GM19324 (cell line): ENCODE results near the gene CRYL1.
A peak's percentile ranks its signal among the peaks of the same experiment; 100 is the strongest.

Source experiments
- ATAC-seq: cut with Tn5 transposase; IDR thresholded peaks from one replicate; pipeline ENCODE4 v1.9.1; 2021; ENCODE audit warnings: mild to moderate bottlenecking, moderate library complexity; ENCODE audit not compliant: unreplicated experiment, low FRiP score

The CRYL1 gene

DNA sequence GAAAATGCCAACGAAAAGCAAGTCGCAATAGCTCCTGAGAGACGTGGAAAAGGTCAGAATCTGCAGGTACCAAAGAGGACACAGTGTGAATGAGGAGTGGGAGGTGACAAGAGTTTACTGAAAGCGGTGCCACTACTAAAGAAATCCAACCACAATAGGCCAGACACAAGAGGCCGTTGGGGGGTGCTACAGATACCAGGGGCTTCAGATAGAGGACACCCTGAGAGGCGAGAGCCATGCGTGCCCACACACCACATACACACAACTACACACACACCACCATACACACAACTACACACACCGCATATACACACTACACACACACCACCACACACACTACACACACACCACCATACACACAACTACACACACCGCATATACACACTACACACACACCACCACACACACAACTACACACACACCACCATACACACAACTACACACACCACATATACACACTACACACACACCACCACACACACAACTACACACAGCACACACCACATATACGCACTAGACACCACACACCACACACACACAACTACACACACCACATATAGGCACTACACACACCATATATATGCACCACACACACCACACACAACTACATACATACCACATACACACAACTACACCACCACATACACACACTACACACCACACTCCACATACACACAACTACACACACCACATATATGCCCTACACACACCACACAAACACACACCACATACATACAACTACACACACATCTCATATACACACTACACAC is 28.5 kb downstream of the CRYL1 start:
- ATAC-seq, result no peak

DNA sequence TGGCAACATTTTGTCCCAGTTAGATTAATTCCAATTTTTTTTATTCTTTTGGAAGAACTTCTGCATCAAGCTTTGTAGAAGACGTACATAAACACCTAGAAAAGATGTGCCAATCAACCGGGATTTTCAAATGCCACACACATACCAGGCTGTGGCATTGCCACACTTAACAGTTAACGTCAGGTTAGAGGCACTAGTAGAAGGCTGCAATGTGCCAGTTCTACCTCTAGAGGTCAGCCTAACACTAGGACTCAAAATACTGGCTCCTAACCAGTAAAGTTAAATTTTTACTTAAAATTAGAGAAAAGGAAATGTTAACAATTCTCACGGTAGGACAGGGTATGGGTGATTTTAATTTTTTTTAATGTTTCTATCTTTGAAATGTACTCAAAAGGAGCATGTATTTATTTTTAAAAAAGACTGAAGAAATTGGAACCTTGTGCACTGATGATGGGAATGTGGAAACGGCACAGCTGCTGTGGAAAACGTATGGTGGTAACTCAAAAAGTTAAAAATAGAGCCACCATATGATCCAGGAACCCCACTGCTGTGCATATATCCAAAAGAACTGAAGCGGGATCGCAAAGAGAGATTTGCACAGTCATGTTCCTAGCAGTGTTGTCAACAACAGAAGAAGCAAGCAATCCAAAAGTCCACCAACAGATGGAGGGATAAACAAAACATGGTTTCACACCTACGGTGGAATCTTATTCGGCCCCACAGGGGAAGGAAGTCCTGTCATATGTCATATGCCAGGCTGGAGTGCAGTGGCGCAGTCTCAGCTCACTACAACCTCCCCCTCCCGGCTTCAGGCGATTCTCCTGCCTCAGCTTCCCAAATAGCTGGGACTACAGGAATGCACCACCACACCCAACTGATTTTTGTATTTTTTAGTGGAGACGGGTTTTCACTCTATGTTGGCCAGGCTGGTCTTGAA is 30.3 kb downstream of the CRYL1 start:
- ATAC-seq, result no peak

DNA sequence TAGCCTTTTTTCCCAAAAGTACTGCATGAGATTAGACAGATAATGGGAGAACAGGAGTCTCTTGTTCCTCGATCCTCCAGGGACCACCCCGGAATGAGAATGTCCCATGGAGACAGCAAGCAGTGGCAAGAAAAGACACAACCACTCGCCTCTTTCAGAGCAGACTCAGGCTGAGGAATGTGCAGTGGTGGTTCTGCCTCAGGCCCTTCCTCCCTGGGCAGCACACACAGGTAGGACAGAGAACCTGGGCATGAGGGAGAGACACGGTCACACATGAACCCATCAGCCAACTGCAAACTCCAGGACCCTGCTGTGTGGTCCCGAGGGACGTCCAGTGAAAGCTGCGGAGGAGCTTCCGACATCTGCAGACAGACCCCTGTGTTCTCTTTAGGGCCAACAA is 31.0 kb downstream of the CRYL1 start:
- ATAC-seq, result no peak

DNA sequence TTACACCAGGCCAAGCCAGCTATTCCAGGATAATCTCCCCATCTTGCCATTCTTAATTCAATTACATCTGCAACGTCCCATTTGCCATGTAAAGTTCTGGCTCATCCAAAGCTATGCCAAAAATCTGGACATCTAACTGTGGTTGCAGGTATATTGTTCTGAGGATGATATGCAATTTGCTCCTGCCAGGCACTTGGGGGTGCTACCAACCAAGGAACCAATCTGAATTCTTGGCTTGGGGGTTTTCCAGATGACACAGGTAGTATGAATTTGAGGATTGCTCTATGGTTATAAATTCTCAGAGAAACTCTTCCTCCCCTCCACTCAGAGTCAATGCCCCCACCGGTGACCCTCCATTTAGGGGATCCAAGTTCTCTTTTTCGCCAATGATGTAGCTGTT is 33.0 kb downstream of the CRYL1 start:
- ATAC-seq, result no peak

DNA sequence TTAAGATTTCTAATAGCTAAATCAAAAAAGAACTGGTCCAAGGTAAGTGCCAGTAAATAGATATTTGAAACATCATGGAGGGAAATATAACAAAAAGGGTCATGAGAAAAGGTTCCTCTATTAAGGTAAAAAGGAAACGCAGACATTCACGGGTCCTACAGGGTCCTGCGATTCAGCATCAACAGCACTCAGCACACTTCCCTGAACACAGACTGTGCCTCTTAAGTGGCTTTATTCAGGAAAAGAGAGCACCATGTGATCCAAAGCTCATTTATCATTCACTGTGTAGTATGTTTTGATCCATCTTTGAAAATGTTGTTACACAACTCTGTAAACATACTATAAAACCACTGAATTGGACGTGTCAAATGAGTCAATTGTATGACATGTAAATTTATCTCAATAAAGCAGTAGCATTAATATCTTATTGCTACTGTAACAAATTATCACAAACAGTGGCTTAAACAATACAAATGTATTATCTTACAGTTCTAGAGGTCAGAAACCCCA is 33.7 kb downstream of the CRYL1 start:
- no peak for ATAC-seq

DNA sequence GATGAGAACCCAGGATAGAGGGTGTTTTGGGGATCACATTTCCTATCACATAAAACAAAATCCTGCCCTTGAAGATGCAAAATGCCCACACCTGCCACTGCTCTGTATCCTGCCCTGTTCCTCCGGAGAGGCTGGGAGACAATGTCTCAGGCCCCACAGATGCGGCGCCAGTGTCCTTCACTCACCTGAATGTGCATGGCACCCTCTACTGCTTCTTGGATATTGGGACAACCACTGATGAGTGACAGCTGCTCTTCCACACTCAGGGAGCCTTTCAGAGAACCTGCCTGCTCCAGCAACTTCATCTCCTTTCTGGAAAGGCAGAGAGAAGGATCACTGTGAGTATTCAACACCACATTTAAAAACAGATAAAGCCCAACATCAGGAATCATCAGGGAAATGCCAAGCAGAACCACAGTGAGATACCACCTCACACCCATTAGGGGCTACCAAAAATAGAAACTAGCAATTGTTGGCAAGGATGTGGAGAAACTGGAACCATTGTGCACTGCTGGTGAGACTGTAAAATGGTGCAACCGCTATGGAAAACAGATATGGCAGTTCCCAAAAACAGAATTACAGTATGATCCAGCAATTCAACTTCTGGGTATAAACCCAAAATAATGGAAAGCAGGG is 36.4 kb downstream of the CRYL1 start:
- ATAC-seq, result no peak

DNA sequence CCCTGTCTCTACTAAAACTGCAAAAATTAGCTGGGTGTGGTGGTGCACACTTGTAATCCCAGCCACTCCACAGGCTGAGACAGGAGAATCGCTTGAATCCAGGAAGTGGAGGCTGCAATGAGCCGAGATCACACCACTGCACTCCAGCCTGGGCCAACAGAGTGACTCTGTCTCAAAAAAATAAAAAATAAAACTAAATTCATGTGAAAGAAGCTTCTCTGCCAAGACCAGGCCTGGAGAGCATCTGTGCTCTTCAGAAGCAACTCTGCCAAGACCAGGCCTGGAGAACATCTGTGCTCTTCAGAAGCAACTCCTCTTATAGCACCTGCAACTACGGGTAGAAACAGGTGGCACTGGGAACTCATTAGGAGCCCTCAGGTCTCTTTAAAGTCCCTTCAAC is 37.7 kb downstream of the CRYL1 start:
- ATAC-seq, result no peak

DNA sequence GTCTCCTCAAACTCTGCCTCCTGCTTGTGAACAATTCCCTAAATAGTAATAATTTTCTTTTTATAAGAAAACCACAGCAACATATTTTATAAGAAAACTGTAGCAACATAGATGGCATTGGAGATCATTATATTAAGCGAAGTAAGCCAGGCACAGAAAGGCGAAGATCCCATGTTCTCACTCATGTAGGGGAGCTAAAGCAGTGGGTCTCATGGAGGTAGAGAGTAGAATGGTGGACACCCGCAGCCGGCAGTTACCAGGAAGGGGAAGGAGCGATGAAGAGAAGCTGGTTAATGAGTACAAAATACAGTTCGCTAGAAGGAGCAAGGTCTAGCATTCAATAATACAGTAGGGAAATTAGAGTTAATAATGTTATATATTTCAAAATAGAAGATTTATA is 42.9 kb downstream of the CRYL1 start:
- no peak for ATAC-seq

DNA sequence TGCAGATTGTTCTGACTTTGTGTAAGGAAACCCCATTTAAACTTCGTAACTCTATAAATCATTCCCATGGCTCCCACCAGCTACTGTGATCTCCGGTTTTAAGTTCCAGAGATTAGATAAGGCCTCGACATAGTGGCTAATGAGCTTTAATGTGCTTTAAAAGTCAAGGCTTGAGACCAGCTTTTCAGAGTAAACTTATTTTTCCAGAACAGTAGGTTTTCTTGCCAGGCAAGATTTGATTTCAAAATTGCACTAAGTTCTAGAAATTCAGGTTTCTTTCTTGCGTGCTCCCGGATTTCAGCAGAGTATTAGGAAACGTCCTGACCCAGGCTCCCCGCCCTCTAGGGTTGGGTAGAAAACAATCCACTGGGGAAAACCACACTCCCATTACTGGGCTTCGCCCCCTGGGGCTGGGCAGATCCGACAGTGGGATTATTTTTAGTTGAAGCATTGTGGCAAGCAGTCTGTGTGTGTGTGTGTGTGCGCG is 43.3 kb downstream of the CRYL1 start:
- ATAC-seq, result no peak

DNA sequence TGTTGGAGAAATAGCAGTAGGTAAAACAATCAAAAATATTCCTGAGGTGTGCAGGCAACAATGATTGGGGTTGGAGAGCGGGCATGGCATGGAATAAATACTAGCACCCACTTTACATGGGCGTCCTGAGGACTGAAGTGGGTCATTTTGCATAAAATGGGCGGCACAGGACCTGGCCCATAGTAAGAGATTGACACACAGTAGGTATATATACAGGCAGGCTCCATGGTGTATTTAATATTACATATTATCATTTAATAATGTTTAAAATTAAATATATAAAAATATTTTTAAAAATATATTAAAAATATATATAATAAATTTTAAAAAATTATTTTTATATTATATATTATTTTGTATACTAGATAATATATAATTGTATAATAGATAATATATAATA is 48.3 kb downstream of the CRYL1 start:
- no peak for ATAC-seq

DNA sequence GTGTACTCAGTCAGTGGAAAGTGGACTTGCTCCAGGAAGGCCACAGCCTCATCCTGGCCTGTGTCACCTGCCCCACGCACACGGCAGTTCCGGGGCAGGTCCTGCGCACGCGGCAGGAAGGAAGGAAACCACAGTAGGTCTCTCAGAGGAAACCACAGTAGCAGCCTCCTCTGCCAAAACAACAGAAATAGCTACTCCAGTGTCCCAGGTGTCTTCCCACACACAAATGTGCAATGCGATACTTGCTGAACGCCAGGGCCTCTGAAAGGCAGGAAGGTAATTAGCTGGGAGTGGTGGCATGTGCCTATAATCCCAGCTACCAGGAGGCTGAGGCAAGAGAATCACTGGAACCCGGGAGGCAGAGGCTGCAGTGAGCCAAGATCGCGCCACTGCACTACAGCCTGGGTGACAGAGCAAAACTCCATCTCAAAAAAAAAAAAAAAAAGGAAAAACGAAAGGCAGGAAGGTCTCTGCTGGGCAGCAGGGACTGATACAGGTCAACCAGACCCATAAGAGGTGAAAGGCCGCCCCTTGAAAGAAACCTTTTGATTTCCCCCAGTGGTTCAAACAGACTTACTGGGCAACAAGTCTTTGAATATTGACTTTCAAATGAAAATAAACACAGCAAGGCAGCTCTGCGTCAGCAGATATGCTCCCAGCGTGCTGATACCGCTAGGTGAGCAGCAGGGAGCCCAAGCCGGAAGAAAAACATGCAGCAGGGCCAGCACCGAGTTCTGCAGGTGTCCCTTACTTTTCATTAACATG is 49.5 kb downstream of the CRYL1 start:
- ATAC-seq, result peak; percentile 90

DNA sequence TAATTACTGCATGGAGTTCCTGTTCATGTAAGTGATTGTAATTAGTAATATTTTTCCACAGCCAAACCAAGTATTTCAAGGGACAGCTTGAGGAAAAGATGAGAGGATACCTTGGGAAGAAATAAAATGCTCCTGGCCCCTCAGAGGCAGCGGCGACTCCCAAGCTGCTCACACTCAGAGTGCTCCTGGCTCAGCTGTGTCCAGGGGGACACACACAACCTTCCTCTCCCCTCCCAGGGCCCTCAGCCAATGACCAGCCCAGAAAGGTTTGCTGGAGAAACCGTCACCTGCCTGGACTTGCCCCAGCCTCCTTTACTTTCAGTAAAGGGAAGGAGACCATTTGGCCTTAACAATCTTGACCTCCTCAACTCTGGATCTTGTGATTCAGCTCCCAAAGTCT is 51.1 kb downstream of the CRYL1 start:
- ATAC-seq, result no peak

DNA sequence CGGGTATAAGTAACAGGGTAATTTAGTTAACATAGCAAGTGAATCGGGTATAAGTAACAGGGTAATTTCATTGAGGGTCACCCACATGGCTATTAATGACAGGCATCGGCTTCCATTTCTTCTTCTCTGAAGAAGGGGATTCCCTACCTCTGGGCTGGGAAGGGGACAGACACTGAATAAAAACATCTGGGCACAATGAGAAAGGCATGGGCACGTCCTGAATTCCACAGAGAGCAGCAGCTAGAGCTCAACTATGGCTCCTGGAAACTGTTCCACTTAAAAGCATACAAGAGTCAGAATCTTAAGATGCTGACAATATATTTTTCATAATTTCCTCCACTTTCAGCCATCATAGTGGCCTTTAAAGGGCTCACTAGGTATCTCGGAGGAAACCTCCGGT is 51.8 kb downstream of the CRYL1 start:
- no peak for ATAC-seq

DNA sequence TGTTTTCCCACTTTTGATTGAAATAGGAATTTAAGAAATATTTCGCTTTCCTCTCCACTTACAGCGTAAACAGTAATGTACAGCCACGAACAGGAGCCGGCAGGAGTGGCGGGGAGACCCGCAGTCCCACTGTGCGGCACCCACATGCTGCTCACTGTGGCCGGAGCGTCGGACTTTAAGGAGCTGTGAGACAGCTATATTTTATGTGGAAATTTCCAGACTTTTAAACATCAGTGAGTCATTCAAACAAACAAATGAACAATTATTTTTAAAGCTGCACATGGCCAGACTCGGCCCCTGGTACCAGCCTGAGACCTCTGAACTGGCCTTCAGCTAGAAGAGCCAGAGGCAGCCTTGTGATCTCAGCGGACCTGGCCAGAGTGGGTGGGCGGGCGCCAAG is 52.5 kb downstream of the CRYL1 start:
- ATAC-seq, result no peak

DNA sequence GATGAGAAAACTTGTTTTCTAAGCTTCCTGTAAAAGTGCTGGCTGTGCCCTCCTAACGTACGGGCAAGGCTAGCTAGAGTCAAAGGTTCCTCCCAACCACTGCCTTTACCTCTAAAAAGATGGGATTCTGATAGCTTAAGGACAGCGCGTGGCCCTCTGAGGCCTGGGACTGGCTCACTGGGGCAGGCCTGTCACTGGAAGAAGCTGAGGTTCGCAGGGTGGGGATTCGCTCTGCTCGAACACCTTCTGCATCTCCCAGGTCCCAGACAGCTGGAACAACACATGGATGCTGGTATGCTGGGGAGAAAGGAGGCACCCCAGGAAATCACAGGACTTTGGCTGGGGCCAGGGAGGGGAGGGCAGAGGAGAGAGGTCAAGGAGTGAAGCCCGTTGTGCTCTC is 53.1 kb downstream of the CRYL1 start:
- ATAC-seq, result no peak

DNA sequence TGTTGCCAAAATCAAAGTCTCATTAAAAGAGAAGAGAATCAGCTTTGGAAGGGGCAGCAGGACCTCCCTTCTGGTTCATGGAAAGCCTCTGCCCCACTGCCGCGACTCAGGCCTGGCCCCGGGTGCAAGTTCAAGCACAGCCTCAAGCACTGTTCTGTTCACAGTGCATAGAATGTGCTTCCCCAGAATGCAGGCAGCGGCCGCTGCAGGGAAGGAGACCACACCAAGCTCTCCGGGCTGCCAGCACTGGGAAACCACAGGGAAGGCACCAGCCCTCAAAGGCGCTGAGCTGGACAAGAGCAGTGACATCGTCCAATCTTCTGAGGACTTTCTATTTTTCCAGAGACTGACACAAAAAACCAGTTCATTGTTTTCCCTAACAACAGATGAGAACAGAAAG is 55.5 kb downstream of the CRYL1 start:
- no peak for ATAC-seq

DNA sequence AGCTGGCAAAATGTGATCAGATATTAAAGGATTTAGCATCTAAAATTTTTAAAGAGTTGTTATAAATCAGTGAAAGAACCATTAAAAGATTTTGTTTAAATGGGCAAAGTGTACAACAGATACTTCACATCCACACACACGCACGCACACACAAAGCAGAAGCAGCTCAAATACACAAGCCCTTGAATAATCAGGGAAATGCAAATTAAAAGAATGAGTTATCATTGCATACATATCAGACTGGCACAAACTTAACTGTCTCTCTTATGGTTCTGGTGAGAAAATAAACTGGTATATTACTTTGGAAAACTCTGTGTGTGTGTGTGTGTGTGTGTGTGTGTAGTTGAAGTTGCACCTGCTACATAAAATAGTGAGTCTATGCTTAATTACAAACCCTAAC is 59.3 kb downstream of the CRYL1 start:
- no peak for ATAC-seq

DNA sequence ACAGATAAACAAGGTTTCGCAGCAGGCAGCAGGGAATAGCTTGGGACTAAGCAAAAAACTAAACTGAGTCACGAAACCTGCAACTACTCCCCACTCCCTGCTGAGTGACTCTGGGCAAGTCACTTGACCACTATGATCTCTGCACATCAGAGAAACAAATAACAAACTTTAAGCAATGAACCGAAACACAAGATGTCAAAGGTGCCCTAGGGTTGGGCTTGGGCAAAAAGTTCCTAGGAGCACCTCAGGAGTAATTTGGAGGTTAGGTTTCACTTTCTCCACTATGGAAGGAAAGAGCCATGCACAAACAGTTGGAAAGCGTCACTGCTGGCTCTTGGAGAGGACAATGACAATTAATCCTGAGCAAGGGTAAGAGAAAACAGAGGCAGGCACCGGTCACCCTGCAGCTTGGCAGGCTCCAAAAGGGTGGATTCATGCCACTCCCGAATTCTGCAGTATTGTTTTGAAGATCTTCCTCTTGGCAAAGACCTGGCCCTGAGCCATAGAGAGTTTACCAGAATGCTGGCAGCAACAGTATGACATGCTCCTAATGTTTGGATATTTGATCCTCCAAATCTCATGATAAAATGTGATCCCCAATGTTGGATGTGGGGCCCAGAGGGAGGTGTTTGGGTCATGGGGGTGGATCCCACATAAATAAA is 60.3 kb downstream of the CRYL1 start:
- no peak for ATAC-seq

DNA sequence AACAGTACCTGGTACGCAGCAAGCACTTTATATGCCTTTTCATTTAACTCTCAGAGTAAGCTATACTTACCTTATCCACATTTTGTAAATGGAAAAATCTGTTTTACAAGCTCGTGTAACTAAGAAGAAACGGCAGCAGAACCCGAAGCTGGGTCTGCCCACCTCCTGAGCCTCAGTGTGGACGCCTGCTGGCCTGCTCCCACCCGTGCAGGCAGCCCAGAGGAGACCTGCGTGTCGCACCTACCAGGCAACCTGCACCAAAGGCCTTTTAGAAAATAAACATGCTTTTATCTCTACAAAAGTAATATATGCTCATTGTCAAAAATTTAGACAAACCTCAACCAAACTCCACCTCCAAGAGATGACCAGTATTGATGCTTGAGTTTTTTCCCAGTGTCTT is 62.7 kb downstream of the CRYL1 start:
- ATAC-seq, result no peak

DNA sequence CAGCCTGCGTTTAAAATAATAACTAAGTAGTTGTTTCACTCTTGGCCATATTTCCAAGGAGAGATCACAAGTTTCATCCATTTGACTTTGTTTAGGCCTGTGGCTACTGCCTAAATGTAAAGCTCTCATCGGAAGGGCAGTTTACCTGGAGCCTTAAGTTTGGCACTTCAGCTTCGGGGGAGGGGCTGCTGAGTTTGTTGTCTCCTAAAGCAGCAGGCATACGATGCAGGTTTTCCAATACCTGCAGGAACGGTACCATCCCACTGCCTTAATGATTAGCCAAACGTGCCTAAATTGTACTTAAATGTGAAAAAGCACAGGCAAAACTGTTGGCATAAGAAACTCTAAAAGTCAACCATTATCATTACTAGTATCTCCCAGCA is 63.1 kb downstream of the CRYL1 start:
- ATAC-seq, result no peak
